Lung (tissue), 13 donors: ENCODE data around the gene GBE1. TPM values are rescaled to one million over a fixed set of nuclear protein-coding genes. Genes with fewer than 3 reads are reported as not detected.

Experiments used
- ATAC-seq: fragments of 200-7000 bp; cut with Tn5 transposase; one replicate; pipeline ENCODE4 v1.9.1; 2020; ENCODE audit warnings: moderate number of reproducible peaks; ENCODE audit not compliant: insufficient read depth, low FRiP score
- DNase-seq, 3 donors: peaks; one replicate each; pipeline ENCODE4 v3.0.0-alpha.2; 2013 to 2017
- H3K27ac ChIP-seq, 2 donors: one replicate each; pipeline ENCODE4 v1.5.1; 2013; ENCODE audit warnings: mild to moderate bottlenecking in 2 of 2, moderate library complexity in 2 of 2, control low read depth in 1 of 2, inconsistent platforms in 1 of 2, low read depth in 1 of 2, low read length in 1 of 2
- H3K27me3 ChIP-seq, 3 donors: one replicate each; pipeline ENCODE4 v1.5.1; 2013; ENCODE audit warnings: low read length in 2 of 3; ENCODE audit not compliant: control insufficient read depth in 3 of 3, insufficient read depth in 3 of 3
- H3K36me3 ChIP-seq, 4 donors: one replicate each; pipeline ENCODE4 v1.5.1; 2013; ENCODE audit warnings: low read length in 4 of 4, mild to moderate bottlenecking in 1 of 4, moderate library complexity in 1 of 4; ENCODE audit not compliant: control insufficient read depth in 4 of 4, insufficient read depth in 4 of 4
- H3K4me1 ChIP-seq, 5 donors: one replicate each; pipeline ENCODE4 v1.5.1; 2013; ENCODE audit warnings: low read length in 5 of 5, mild to moderate bottlenecking in 2 of 5, moderate library complexity in 1 of 5; ENCODE audit not compliant: control insufficient read depth in 5 of 5, insufficient read depth in 5 of 5
- H3K4me3 ChIP-seq: one replicate; pipeline ENCODE4 v1.5.1; 2013; ENCODE audit warnings: mild to moderate bottlenecking, control low read depth, moderate library complexity
- H3K9ac ChIP-seq, 2 donors: one replicate each; pipeline ENCODE4 v1.5.1; 2013; ENCODE audit warnings: low read length in 2 of 2, control low read depth in 1 of 2; ENCODE audit not compliant: insufficient read depth in 1 of 2
- H3K9me3 ChIP-seq, 4 donors: one replicate each; pipeline ENCODE4 v1.5.1; 2013; ENCODE audit warnings: low read length in 3 of 4, mild to moderate bottlenecking in 1 of 4, moderate library complexity in 1 of 4; ENCODE audit not compliant: control insufficient read depth in 4 of 4, insufficient read depth in 3 of 4
- CTCF ChIP-seq: IDR thresholded peaks from 2 replicates; pipeline ENCODE4 v1.5.1; 2012; ENCODE audit warnings: mild to moderate bottlenecking; ENCODE audit errors: control extremely low read depth, extremely low read depth
- WGBS, 2 donors: extraction: QIAGEN DNeasy Blood & Tissue Kit; methylation state at CpG; one replicate each; pipeline ENCODE4 v1.1.7; 2013; 5-methylcytosine and 5-hydroxymethylcytosine counted together
- polyA plus RNA-seq, 2 donors: library from polyadenylated mRNA; stranded (reverse); fragments of 200-250 nt; gene quantifications; one replicate each; pipeline ENCODE4 v1.2.1, GENCODE V29; 2013
- small RNA-seq: library from RNA; depleted of rRNA; stranded (forward); fragments of <200 nt; gene quantifications from one replicate; pipeline ENCODE3, GENCODE V24; 2014; ENCODE audit warnings: low replicate concordance
- total RNA-seq, 2 donors: library from RNA; depleted of rRNA in 1 of 2; stranded (reverse); fragments of >200 nt in 1 of 2; gene quantifications; one replicate each; pipeline ENCODE4 v1.2.1, GENCODE V29; 2014 to 2021
- donor health status: control.
- donor health status: control.
- donor health status: Bipolar disorder and iron deficiency.
- donor health status: healthy.
- donor health status: DM: yes; HTN: yes; CAD: no.

GBE1 gene
- total and polyA plus RNA-seq, 4 donors = 10.5 to 39.1 (median 31.6) TPM

- no peaks in the 10 kb centered on the region for H3K36me3 ChIP-seq
- no peaks in the 10 kb centered on the region for H3K27me3 ChIP-seq
- WGBS, 2 donors = 85 to 96% methylated on average over 3 of the region's 3 CpGs
- ATAC-seq = no peak
- no peak overlapping the region for H3K4me3 ChIP-seq
- no peak for TF ChIP-seq CTCF
- no peak for DNase-seq
- H3K9ac ChIP-seq = no peak overlapping the region
- no peaks in the 10 kb centered on the region for H3K4me1 ChIP-seq
- H3K27ac ChIP-seq = no peak overlapping the region
- H3K9me3 ChIP-seq = peaks cover 0 to 2% (median 0%) of the 10 kb centered on the region in 4 donors
These were observed 318.0 kb downstream of the GBE1 start for GRCh38 chr3:81443457-81443782.

GRCh38 chr3:81442758-81443456, 318.5 kb downstream of the GBE1 start:
- DNase-seq = no peak
- Histone ChIP-seq H3K9ac (no peak overlapping the region), H3K4me3 (no peak overlapping the region), H3K4me1 (no peaks in the 10 kb centered on the region), H3K36me3 (no peaks in the 10 kb centered on the region), H3K27me3 (peaks cover 0 to 2% (median 0%) of the 10 kb centered on the region in 3 donors), H3K9me3 (peaks cover 0 to 2% (median 0%) of the 10 kb centered on the region in 4 donors), H3K27ac (no peak overlapping the region)
- no peak for TF ChIP-seq CTCF
- ATAC-seq = no peak
- 69 to 81% methylated on average over 9 of the region's 9 CpGs for WGBS, 2 donors

GRCh38 chr3:81440661-81441060, 320.8 kb downstream of the GBE1 start:
- peaks cover 0 to 2% (median 0%) of the 10 kb centered on the region in 3 donors for H3K27me3 ChIP-seq
- no peak overlapping the region for H3K27ac ChIP-seq
- TF ChIP-seq CTCF = no peak
- peaks cover 0 to 2% (median 0%) of the 10 kb centered on the region in 4 donors for H3K9me3 ChIP-seq
- H3K4me1 ChIP-seq = peaks cover 0 to 3% (median 0%) of the 10 kb centered on the region in 5 donors
- no peak overlapping the region for H3K4me3 ChIP-seq
- no peaks in the 10 kb centered on the region for H3K36me3 ChIP-seq
- DNase-seq (no peak), ATAC-seq (no peak)
- no peak overlapping the region for H3K9ac ChIP-seq
- WGBS, 2 donors = 71 to 83% methylated on average over 3 of the region's 3 CpGs

Small RNAs within 50 kb of the gene (small RNA-seq; reads per million reads assigned to genes)
- gene AC017015.1 = not detected
- gene RNU2-28P = 0.56 reads per million, percentile 65 among the genes with 10 or more reads in this experiment
